Breast epithelium (tissue), 4 donors: ENCODE measurements around the gene HOTAIR. TPM values are rescaled to one million over a fixed set of nuclear protein-coding genes. Genes with fewer than 3 reads are reported as not detected.

Experiments used
- DNase-seq, 2 donors: peaks; one replicate each; pipeline ENCODE4 v3.0.0-alpha.2; 2019; ENCODE audit warnings: low spot score in 2 of 2
- H3K27ac ChIP-seq, 2 donors: fragments of 200-600 bp; sonication (generic) in 1 of 2; one replicate each; pipeline ENCODE4 v1.5.1; 2016 to 2019; ENCODE audit warnings: mild to moderate bottlenecking in 1 of 2
- H3K27me3 ChIP-seq, 2 donors: fragments of 200-600 bp; sonication (generic) in 1 of 2; one replicate each; pipeline versions ENCODE4 v1.5.1 to v1.6.0; 2017 to 2019; ENCODE audit warnings: control low read depth in 1 of 2, mild to moderate bottlenecking in 1 of 2
- H3K36me3 ChIP-seq: fragments of 200-600 bp; one replicate; pipeline ENCODE4 v1.5.1; 2019
- H3K4me1 ChIP-seq, 2 donors: fragments of 200-600 bp; sonication (generic); one replicate each; pipeline ENCODE4 v1.5.1; 2016 to 2019; ENCODE audit warnings: control low read depth in 1 of 2
- H3K4me3 ChIP-seq, 3 donors: fragments of 200-600 bp; sonication (generic); 1 replicate in 2 of 3; 2 replicates in 1 of 3; pipeline ENCODE4 v1.5.1; 2016 to 2019; ENCODE audit warnings: mild to moderate bottlenecking in 3 of 3, moderate library complexity in 2 of 3
- H3K9me3 ChIP-seq, 2 donors: fragments of 200-600 bp; sonication (generic) in 1 of 2; one replicate each; pipeline ENCODE4 v1.5.1; 2016 to 2019; ENCODE audit warnings: control low read depth in 1 of 2
- POLR2A ChIP-seq: fragments of 450-650 bp; IDR thresholded peaks from one replicate; pipeline ENCODE4 v1.6.1; 2016; ENCODE audit warnings: antibody characterized with exemption, mild to moderate bottlenecking, moderate library complexity
- POLR2AphosphoS5 ChIP-seq, 3 donors: sonication (generic); formaldehyde crosslinking; IDR thresholded peaks; one replicate each; pipeline ENCODE4 v1.6.1; 2017; ENCODE audit warnings: antibody characterized with exemption in 3 of 3
- intact Hi-C: fragments of 100-400 bp; cut with DNase I; formaldehyde crosslinking; loops from one replicate; pipeline ENCODE4 v1.15.1; 2023; ENCODE audit warnings: low total_unique reads
- total RNA-seq, 3 donors: library from RNA; depleted of rRNA; stranded (reverse); fragments of >200 nt; gene quantifications; one replicate each; pipeline ENCODE4 v1.1.0, GENCODE V29; 2016
- TF ChIP-seq, protein P1 (sequence below), 3 donors: fragments of 450-650 bp; IDR thresholded peaks; one replicate each; pipeline ENCODE4 v1.5.1; 2016 to 2017; ENCODE audit warnings: antibody characterized with exemption in 3 of 3, mild to moderate bottlenecking in 3 of 3, moderate library complexity in 3 of 3

The HOTAIR gene
- total RNA-seq, 3 donors from 2014 or later, result 0.73 to 1.3 TPM; not detected in 1

DNA sequence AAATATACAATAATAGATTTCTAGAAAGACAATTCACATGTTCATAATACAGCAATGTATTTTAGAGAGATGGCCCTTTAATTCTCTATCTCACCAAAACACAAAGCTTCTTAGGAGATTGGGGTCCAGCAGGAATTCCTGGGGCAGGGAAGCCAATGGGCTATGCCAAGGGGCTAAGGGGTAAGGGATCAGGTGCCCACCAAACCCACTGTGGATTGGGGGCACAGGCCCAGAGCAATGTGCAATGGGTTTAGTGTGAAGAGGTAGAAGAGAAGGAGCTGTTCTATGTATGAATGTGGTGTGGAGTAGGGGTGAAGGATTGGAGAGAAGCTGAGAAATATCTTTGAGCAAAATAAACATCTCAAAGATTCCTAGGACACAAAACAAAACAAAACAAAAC lies 33.6 kb downstream of the HOTAIR start:
- Histone ChIP-seq H3K36me3 (no peaks in the 10 kb centered on the region), H3K4me1 (no peaks in the 10 kb centered on the region), H3K27ac (no peak overlapping the region), H3K27me3 (peaks cover 21 to 98% of the 10 kb centered on the region in 2 donors), H3K4me3 (no peak overlapping the region), H3K9me3 (no peaks in the 10 kb centered on the region)
- no peak for DNase-seq
- intact Hi-C loops, result no loop called here
- TF ChIP-seq POLR2A (no peak), POLR2AphosphoS5 (IDR thresholded peaks at IDR 0.05) (no peak)
- TF ChIP-seq, protein P1, sequence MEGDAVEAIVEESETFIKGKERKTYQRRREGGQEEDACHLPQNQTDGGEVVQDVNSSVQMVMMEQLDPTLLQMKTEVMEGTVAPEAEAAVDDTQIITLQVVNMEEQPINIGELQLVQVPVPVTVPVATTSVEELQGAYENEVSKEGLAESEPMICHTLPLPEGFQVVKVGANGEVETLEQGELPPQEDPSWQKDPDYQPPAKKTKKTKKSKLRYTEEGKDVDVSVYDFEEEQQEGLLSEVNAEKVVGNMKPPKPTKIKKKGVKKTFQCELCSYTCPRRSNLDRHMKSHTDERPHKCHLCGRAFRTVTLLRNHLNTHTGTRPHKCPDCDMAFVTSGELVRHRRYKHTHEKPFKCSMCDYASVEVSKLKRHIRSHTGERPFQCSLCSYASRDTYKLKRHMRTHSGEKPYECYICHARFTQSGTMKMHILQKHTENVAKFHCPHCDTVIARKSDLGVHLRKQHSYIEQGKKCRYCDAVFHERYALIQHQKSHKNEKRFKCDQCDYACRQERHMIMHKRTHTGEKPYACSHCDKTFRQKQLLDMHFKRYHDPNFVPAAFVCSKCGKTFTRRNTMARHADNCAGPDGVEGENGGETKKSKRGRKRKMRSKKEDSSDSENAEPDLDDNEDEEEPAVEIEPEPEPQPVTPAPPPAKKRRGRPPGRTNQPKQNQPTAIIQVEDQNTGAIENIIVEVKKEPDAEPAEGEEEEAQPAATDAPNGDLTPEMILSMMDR (IDR thresholded peaks at IDR 0.05), result no peak

DNA sequence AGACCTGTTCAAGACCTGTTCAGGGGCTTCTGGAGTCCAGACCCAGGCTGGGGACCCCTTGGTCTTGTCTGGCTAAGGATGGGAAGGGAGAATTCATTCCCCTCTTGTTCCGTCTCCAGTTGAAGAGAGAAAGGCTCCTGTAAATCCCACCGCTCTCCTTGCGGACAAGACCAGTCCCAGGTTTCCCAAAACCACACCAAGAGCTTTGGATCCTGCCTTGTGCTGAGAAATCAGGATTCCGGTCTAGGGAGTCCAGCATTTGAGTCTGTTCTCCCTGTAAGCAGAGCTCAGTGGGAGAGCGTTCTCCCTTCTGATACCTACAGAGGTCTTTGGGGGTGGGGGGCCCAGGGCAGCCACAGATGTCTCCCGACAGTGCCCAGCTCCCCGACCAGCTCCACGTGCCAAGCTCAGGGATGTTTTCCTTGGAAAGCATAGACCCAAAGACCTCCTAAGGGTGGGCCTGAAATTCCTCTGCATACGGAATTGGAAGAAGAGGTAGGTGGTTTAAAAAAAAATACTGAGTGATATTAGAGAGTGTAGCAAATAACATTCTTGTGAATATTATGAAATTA lies 34.2 kb downstream of the HOTAIR start:
- H3K4me1 ChIP-seq, result no peaks in the 10 kb centered on the region
- peak overlapping the region in 2 of 3 donors; percentile 61 to 65 for H3K4me3 ChIP-seq
- DNase-seq, result no peak
- no peak overlapping the region for H3K27ac ChIP-seq
- no peaks in the 10 kb centered on the region for H3K9me3 ChIP-seq
- H3K36me3 ChIP-seq, result no peaks in the 10 kb centered on the region
- peaks cover 25 to 98% of the 10 kb centered on the region in 2 donors for H3K27me3 ChIP-seq
- TF ChIP-seq, protein P1 (IDR thresholded peaks at IDR 0.05), result no peak
- TF ChIP-seq POLR2AphosphoS5 (IDR thresholded peaks at IDR 0.05) (no peak), POLR2A (no peak)
- intact Hi-C loops, result no loop called here

DNA sequence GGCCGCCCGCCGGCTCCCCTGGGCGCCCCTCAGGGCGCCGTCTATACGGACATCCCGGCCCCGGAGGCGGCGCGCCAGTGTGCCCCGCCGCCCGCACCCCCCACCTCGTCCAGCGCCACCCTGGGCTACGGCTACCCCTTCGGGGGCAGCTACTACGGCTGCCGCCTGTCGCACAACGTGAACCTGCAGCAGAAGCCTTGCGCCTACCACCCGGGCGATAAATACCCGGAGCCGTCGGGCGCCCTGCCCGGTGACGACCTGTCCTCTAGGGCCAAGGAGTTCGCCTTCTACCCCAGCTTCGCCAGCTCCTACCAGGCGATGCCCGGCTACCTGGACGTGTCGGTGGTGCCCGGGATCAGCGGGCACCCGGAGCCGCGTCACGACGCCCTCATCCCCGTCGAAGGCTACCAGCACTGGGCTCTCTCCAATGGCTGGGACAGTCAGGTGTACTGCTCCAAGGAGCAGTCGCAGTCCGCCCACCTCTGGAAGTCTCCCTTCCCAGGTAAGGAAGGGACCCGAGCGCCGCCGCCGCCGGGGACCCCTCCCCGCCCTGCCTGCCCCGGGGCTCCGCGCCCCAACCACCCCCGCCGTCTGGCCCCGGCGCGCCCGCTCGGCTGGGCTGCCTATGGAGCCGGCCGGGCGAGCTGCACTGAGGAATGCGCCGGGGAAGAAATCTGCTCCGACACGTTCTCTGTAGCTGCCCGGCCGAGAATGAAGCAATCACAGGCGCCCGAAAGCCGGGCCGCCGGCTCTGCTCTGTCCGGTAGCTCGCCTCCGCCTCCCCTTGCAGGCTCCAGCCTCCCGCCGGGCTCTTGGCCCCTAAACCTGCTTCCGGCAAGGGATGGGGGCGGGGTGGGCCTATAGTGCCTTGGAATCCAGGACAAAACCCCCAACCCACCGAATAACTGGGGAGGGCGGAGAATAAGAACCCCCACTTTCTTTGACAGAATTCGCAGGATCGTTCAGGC lies 35.3 kb downstream of the HOTAIR start:
- DNase-seq, result peak in 1 of 2 donors; percentile 71
- Histone ChIP-seq H3K4me3 (peak overlapping the region; percentile 11 to 65 (median 61)), H3K36me3 (no peaks in the 10 kb centered on the region), H3K27me3 (peaks cover 28 to 98% of the 10 kb centered on the region in 2 donors), H3K27ac (peak overlapping the region; percentile 52 to 73), H3K9me3 (no peaks in the 10 kb centered on the region), H3K4me1 (no peaks in the 10 kb centered on the region)
- intact Hi-C loops, result no loop called here
- TF ChIP-seq, protein P1 (IDR thresholded peaks at IDR 0.05), result no peak
- TF ChIP-seq POLR2AphosphoS5 (IDR thresholded peaks at IDR 0.05), result no peak
- no peak for TF ChIP-seq POLR2A

DNA sequence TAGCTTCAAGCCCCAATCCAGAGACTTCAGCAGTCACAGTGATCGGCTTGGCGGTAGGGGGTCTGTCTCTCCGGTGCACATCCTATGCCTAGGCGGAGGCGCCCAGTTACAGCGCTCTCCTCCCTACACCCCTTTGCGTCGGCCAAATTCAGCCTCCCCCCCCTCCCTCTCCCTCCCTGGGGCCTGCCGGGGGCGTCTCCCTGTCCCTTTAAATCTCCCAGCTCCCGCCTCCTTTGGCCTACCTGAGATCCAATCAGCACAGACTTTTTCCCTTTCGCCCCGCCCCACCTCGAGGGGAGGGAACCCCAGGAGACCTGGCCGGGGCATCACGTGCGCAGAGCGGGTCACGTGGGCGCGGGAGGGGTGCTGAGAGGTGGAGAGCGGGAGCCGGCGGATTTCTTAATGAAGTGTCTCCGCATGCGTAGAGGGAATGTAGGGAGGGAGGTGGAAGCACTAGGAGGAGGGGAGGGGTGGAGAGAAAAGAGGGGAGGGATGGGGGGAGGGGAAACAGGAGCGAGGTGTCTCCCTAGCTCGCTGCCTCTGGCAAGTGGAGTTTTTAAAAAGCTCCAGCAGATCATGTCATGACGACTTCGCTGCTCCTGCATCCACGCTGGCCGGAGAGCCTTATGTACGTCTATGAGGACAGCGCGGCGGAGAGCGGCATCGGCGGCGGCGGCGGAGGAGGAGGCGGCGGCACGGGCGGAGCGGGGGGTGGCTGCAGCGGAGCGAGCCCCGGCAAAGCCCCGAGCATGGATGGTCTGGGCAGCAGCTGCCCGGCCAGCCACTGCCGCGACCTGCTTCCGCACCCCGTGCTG lies 36.2 kb downstream of the HOTAIR start, which contains the start of gene HOXC13:
TSS of gene HOXC13 (plus strand) at position 506 of the 815 bp plus-strand sequence. CDS start at position 582, 76 bp downstream.
- no peaks in the 10 kb centered on the region for H3K4me1 ChIP-seq
- peak within 1 kb of the TSS; percentile 52 to 73 for H3K27ac ChIP-seq
- no peaks in the 10 kb centered on the region for H3K36me3 ChIP-seq
- TF ChIP-seq POLR2AphosphoS5 (IDR thresholded peaks at IDR 0.05), result peak in 2 of 3 donors; percentile 20 to 33
- no peak for TF ChIP-seq POLR2A
- intact Hi-C loops, result no loop called here
- H3K27me3 ChIP-seq, result peaks cover 23 to 98% of the 10 kb centered on the region in 2 donors
- H3K9me3 ChIP-seq, result no peaks in the 10 kb centered on the region
- H3K4me3 ChIP-seq, result peak within 1 kb of the TSS; percentile 11 to 65 (median 61)
- DNase-seq, result peak; percentile 69 to 98

DNA sequence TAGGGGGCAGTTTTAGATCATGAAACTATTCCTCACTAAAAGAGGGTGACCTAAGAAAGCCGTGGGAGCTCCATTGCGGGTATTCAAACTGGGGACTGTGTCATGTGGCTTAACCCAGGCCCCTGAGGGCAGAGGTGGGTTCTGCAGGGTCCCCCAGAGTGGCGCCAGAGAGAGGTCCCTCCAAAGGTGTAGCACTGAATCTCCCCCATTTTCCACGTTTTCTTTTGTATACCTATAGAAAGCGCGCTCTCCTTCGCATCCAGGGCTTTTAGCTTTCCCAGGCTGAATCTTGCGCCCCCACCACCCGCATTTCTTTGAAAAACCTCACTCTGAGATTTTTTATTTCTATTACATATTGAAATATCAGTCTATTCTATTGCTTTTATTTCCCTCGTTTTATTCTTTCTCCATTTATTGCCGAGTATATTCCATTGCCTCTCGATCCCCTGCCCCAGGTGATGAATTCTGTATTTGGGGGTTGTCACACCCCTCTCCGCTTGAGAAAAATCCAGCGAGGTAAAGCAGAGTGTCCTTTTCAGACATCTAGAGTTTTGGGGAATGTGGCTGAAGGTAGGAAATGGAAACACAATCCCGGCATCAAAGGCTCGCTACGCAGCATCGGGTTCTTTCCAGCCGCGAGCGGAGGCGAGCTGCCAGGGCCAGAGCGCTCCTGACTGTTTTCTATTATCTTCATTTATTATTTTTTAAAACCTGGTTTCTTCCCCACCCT lies 37.0 kb downstream of the HOTAIR start:
- no peaks in the 10 kb centered on the region for H3K36me3 ChIP-seq
- intact Hi-C loops, result no loop called here
- H3K4me1 ChIP-seq, result no peaks in the 10 kb centered on the region
- peaks cover 23 to 96% of the 10 kb centered on the region in 2 donors for H3K27me3 ChIP-seq
- no peak overlapping the region for H3K27ac ChIP-seq
- H3K4me3 ChIP-seq, result peak overlapping the region in 2 of 3 donors; percentile 61 to 65
- TF ChIP-seq, protein P1 (IDR thresholded peaks at IDR 0.05), result no peak
- TF ChIP-seq POLR2A (no peak), POLR2AphosphoS5 (IDR thresholded peaks at IDR 0.05) (no peak)
- no peak for DNase-seq
- H3K9me3 ChIP-seq, result no peaks in the 10 kb centered on the region
